ENCODE data around the gene COBL. TPM values are rescaled to one million over a fixed set of nuclear protein-coding genes. Genes with fewer than 3 reads are reported as not detected.

Gene COBL
- total RNA-seq, 4 donors from 2014 or later = 5.9 to 21.3 (median 7.8) TPM

- DNase-seq = no peak
- no peaks in the 10 kb centered on the region for H3K36me3 ChIP-seq
- no peak for TF ChIP-seq POLR2A (IDR thresholded peaks at IDR 0.05)
- TF ChIP-seq, protein P1, sequence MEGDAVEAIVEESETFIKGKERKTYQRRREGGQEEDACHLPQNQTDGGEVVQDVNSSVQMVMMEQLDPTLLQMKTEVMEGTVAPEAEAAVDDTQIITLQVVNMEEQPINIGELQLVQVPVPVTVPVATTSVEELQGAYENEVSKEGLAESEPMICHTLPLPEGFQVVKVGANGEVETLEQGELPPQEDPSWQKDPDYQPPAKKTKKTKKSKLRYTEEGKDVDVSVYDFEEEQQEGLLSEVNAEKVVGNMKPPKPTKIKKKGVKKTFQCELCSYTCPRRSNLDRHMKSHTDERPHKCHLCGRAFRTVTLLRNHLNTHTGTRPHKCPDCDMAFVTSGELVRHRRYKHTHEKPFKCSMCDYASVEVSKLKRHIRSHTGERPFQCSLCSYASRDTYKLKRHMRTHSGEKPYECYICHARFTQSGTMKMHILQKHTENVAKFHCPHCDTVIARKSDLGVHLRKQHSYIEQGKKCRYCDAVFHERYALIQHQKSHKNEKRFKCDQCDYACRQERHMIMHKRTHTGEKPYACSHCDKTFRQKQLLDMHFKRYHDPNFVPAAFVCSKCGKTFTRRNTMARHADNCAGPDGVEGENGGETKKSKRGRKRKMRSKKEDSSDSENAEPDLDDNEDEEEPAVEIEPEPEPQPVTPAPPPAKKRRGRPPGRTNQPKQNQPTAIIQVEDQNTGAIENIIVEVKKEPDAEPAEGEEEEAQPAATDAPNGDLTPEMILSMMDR (IDR thresholded peaks at IDR 0.05) = no peak
- peaks cover 0 to 4% (median 0%) of the 10 kb centered on the region in 3 donors for H3K4me1 ChIP-seq
- H3K27ac ChIP-seq = no peak overlapping the region
- WGBS, 2 donors = 97 to 98% methylated on average over 12 of the region's 12 CpGs
- no peaks in the 10 kb centered on the region for H3K27me3 ChIP-seq
- no peaks in the 10 kb centered on the region for H3K9me3 ChIP-seq
- no peak overlapping the region for H3K4me3 ChIP-seq
- intact Hi-C loops (cut with DNase I) = no loop called here
Measured at GRCh38 chr7:51058764-51059163, 257.8 kb downstream of the COBL start.

GRCh38 chr7:51055039-51055840 is 261.4 kb downstream of the COBL start:
- 85 to 89% methylated on average over 13 to 22 of the region's 22 CpGs for WGBS, 2 donors
- Histone ChIP-seq H3K27me3 (no peaks in the 10 kb centered on the region), H3K4me3 (no peak overlapping the region), H3K9me3 (no peaks in the 10 kb centered on the region), H3K27ac (no peak overlapping the region), H3K36me3 (no peaks in the 10 kb centered on the region), H3K4me1 (no peaks in the 10 kb centered on the region)
- TF ChIP-seq POLR2A (IDR thresholded peaks at IDR 0.05) = no peak
- TF ChIP-seq, protein P1 (IDR thresholded peaks at IDR 0.05) = no peak
- no peak for DNase-seq
- intact Hi-C loops (cut with DNase I) = no loop called here

DNA sequence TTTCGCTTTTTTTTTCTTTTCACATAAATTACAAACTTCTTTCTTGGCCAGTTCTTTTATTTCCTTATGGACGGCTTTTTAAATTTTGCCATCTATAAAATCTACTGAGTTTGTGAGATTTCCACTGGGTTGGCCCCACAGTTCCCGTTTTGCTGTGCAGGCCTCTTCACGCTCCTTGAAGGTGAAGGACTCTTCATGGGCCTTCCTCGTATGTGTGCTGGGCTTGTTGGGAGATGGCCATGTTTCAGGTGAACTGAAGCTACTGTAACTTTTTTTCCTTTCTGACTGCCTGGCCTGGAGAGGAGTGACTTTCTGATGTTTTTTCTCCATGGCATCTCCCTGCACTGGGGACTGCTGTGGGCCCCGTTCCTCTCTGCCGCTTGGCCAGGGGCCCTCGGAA is 262.4 kb downstream of the COBL start:
- no peak for DNase-seq

DNA sequence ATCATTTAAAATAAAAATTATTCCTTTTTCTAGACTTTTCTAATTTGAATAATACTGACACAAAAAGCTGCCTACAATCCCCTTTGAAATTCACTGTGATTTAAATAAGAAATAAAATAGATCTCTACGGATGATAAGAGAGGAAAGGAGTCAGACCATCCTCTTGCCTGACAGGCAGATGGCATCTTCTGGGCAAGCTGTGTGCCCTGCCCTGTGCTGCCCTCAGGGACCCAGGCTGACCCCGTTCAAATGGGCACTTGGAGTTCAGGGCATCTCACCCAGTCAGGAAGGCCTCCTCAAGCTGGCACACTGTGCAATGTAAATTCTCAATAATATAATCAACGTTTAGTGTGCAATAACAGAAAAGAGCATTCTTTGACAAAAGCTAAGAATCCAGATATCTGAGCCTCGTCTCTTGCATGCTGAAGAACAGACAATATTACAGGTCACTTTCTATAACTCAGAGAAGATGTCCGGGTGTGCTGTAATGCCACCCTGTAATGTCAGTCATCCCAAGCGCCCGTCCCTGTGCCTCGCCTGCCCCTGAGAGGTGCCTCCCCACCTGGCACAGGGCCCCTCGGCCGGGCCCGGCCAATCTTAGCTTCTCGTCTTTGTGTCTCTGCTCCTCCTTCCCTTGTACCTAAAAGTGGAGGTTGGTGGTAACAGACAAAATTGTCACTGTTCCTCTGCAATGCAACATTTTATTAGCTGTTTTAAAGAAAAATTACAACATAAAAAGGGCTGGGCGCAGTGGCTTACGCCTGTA is 263.3 kb downstream of the COBL start:
- TF ChIP-seq POLR2A (IDR thresholded peaks at IDR 0.05) = no peak
- TF ChIP-seq, protein P1 (IDR thresholded peaks at IDR 0.05) = no peak
- WGBS, 2 donors = 82 to 94% methylated on average over 11 to 14 of the region's 14 CpGs
- Histone ChIP-seq H3K36me3 (no peaks in the 10 kb centered on the region), H3K27ac (no peak overlapping the region), H3K9me3 (no peaks in the 10 kb centered on the region), H3K4me3 (no peak overlapping the region), H3K4me1 (no peaks in the 10 kb centered on the region), H3K27me3 (no peaks in the 10 kb centered on the region)
- DNase-seq = no peak
- intact Hi-C loops (cut with DNase I) = no loop called here

More for the DNA sequence above, 262.4 kb downstream of the COBL start:
- Histone ChIP-seq H3K27me3 (no peaks in the 10 kb centered on the region), H3K36me3 (no peaks in the 10 kb centered on the region), H3K4me1 (no peaks in the 10 kb centered on the region), H3K9me3 (no peaks in the 10 kb centered on the region), H3K4me3 (no peak overlapping the region), H3K27ac (no peak overlapping the region)
- TF ChIP-seq POLR2A (IDR thresholded peaks at IDR 0.05) = no peak
- TF ChIP-seq, protein P1 (IDR thresholded peaks at IDR 0.05) = no peak
- intact Hi-C loops (cut with DNase I) = no loop called here
- 84 to 88% methylated on average over 5 to 8 of the region's 8 CpGs for WGBS, 2 donors

- Histone ChIP-seq H3K36me3 (no peaks in the 10 kb centered on the region), H3K27me3 (no peaks in the 10 kb centered on the region), H3K4me3 (no peak overlapping the region), H3K9me3 (no peaks in the 10 kb centered on the region), H3K27ac (no peak overlapping the region), H3K4me1 (no peaks in the 10 kb centered on the region)
- intact Hi-C loops (cut with DNase I) = no loop called here
- TF ChIP-seq POLR2A (IDR thresholded peaks at IDR 0.05) = no peak
- TF ChIP-seq, protein P1 (IDR thresholded peaks at IDR 0.05) = no peak
- no peak for DNase-seq
- 20 to 29% methylated on average over 5 of the region's 5 CpGs for WGBS, 2 donors
Measured at GRCh38 chr7:51046482-51046881, 270.1 kb downstream of the COBL start.
